HG03045 (cell line): ENCODE measurements around the gene ARID1B.
A peak's percentile ranks its signal among the peaks of the same experiment; 100 is the strongest.

Experiments
- ATAC-seq: cut with Tn5 transposase; IDR thresholded peaks from one replicate; pipeline ENCODE4 v1.9.1; 2021; ENCODE audit warnings: mild to moderate bottlenecking, moderate library complexity; ENCODE audit not compliant: unreplicated experiment

The ARID1B gene

GRCh38 chr6:157217894-157218370, 440.8 kb downstream of the ARID1B start:
- ATAC-seq = no peak

- ATAC-seq = no peak
These were observed 441.4 kb downstream of the ARID1B start for GRCh38 chr6:157218371-157219198.

- no peak for ATAC-seq
These were observed 442.3 kb downstream of the ARID1B start for GRCh38 chr6:157219201-157220200.

GRCh38 chr6:157220485-157220884, 443.3 kb downstream of the ARID1B start:
- ATAC-seq = no peak

- ATAC-seq = peak; percentile 54
These were observed 444.1 kb downstream of the ARID1B start for GRCh38 chr6:157221049-157221816.

GRCh38 chr6:157221817-157222175, 444.6 kb downstream of the ARID1B start:
- no peak for ATAC-seq

GRCh38 chr6:157222201-157222981, 445.2 kb downstream of the ARID1B start:
- ATAC-seq = no peak

- no peak for ATAC-seq
These were observed 445.8 kb downstream of the ARID1B start for GRCh38 chr6:157223021-157223430.

GRCh38 chr6:157223511-157223910, 446.3 kb downstream of the ARID1B start:
- no peak for ATAC-seq

GRCh38 chr6:157224178-157224950, 447.2 kb downstream of the ARID1B start:
- no peak for ATAC-seq

- ATAC-seq = no peak
These were observed 447.9 kb downstream of the ARID1B start for GRCh38 chr6:157224951-157225574.

GRCh38 chr6:157225575-157225995, 448.4 kb downstream of the ARID1B start:
- ATAC-seq = no peak

- ATAC-seq = no peak
These were observed 448.9 kb downstream of the ARID1B start for GRCh38 chr6:157226026-157226625.

- ATAC-seq = no peak
These were observed 449.6 kb downstream of the ARID1B start for GRCh38 chr6:157226761-157227160.

GRCh38 chr6:157227202-157228166, 450.3 kb downstream of the ARID1B start:
- no peak for ATAC-seq

- ATAC-seq = no peak
These were observed 451.4 kb downstream of the ARID1B start for GRCh38 chr6:157228426-157229131.
